Common myeloid progenitor, CD34-positive (primary cell): ENCODE measurements around the gene LRMDA.
"Not testable (repeated sequence)": the region's sequence is repeated elsewhere in the genome, so short reads cannot be mapped to it uniquely, and the experiment has no call there.

Experiments
- CTCF ChIA-PET: fragments of 350-600 bp; sonication (Branson Sonifier 250); formaldehyde crosslinking; loops from one replicate; lab custom pipeline; 2021; ENCODE audit warnings: antibody characterized with exemption; lab: Charles Lee
- POLR2A ChIA-PET: fragments of 350-600 bp; sonication (Branson Sonifier 250); formaldehyde crosslinking; loops from one replicate; lab custom pipeline; 2021; ENCODE audit warnings: antibody characterized with exemption; lab: Charles Lee
- DNase-seq, 3 donors: peaks; one replicate each; pipeline versions ENCODE4 v3.0.0 to v3.0.0-alpha.2; 2013
- H3K27ac ChIP-seq, 2 experiments: 1 replicate in 1 of 2; 2 replicates in 1 of 2; pipeline ENCODE4 v1.7.0; 2013; ENCODE audit warnings: inconsistent platforms in 2 of 2, low read length in 2 of 2, mild to moderate bottlenecking in 2 of 2, low read depth in 1 of 2, moderate library complexity in 1 of 2; ENCODE audit not compliant: severe bottlenecking in 2 of 2, insufficient read depth in 1 of 2, poor library complexity in 1 of 2
- H3K27me3 ChIP-seq, 5 experiments: replicated peaks in 2 of 5; 1 replicate in 3 of 5; 2 replicates in 2 of 5; pipeline versions ENCODE4 v1.6.1 to v1.7.0; 2013; ENCODE audit warnings: low read length in 4 of 5, mild to moderate bottlenecking in 2 of 5, moderate library complexity in 2 of 5, inconsistent platforms in 1 of 5; ENCODE audit not compliant: insufficient read depth in 5 of 5, control insufficient read depth in 4 of 5
- H3K36me3 ChIP-seq, 4 experiments: 1 replicate in 2 of 4; 2 replicates in 2 of 4; pipeline versions ENCODE4 v1.6.1 to v1.7.0; 2013; ENCODE audit warnings: low read length in 3 of 4, control low read depth in 1 of 4, mild to moderate bottlenecking in 1 of 4; ENCODE audit not compliant: control insufficient read depth in 4 of 4, insufficient read depth in 4 of 4
- H3K4me1 ChIP-seq, 4 experiments: 1 replicate in 3 of 4; 2 replicates in 1 of 4; pipeline versions ENCODE4 v1.6.1 to v1.7.1; 2013; ENCODE audit warnings: low read length in 3 of 4, mild to moderate bottlenecking in 3 of 4, control low read depth in 1 of 4, inconsistent platforms in 1 of 4, moderate library complexity in 1 of 4; ENCODE audit not compliant: control insufficient read depth in 4 of 4, insufficient read depth in 4 of 4; ENCODE audit errors: control extremely low read depth in 1 of 4
- H3K4me3 ChIP-seq, 7 experiments: 1 replicate in 4 of 7; 2 replicates in 3 of 7; pipeline versions ENCODE4 v1.5.1 to v1.7.0; 2013; ENCODE audit warnings: mild to moderate bottlenecking in 7 of 7, low read length in 6 of 7, moderate library complexity in 6 of 7, inconsistent platforms in 2 of 7, low read depth in 2 of 7, control low read depth in 1 of 7; ENCODE audit not compliant: insufficient read depth in 4 of 7, control insufficient read depth in 1 of 7; ENCODE audit errors: extremely low read depth in 1 of 7
- H3K9me3 ChIP-seq, 5 experiments: 1 replicate in 4 of 5; 2 replicates in 1 of 5; pipeline versions ENCODE4 v1.6.1 to v1.7.1; 2013; ENCODE audit warnings: low read length in 4 of 5, mild to moderate bottlenecking in 2 of 5, inconsistent platforms in 1 of 5, low read depth in 1 of 5, moderate library complexity in 1 of 5; ENCODE audit not compliant: control insufficient read depth in 4 of 5, insufficient read depth in 2 of 5; ENCODE audit errors: control extremely low read depth in 1 of 5
- WGBS: methylation state at CpG from one replicate; pipeline ENCODE4 v1.1.5; 2013; ENCODE audit not compliant: insufficient coverage; 5-methylcytosine and 5-hydroxymethylcytosine counted together

LRMDA gene

DNA sequence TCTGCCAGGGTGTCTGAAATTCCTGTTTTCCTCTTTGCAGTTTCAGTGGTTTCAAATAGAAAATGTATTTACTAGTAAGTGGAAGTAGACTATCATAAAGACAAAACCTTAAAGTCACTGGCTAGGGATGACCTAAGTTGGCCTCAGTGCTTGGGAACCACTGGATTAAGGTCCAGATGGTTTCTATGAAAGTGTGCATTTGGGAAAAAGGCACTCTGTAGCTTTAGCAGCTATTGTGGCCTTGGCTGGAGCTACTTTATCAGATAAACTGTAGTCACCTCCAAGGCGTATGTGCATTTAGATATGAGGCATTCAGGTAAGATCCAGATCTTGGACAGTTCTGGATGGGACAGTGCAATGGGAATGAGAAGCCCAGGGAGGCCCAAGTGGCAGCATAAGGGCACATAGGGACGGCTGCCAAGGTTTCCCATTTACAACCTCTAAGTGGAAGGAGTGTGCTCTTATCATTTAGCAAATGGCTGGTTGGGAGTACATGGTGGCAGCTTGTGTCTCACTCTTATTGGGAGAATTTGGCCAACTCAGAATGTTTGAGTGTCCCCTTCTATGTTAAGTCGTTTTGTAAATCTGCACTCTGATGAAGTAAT, 185.6 kb downstream of the LRMDA start:
- WGBS, result 90% methylated on average over 3 of the region's 3 CpGs
- ChIA-PET CTCF (interaction anchor here (0.6 kb wide), 1 partner anchor 9 kb away, joined by 4 read pairs; no protein-coding TSS in a partner anchor), POLR2A (no interaction called here)
- H3K27ac ChIP-seq, result no peak overlapping the region
- no peaks in the 10 kb centered on the region for H3K36me3 ChIP-seq
- no peaks in the 10 kb centered on the region for H3K27me3 ChIP-seq
- H3K4me3 ChIP-seq, result no peak overlapping the region
- H3K9me3 ChIP-seq, result no peaks in the 10 kb centered on the region
- DNase-seq, result no peak
- peaks cover 13 to 31% (median 23%) of the 10 kb centered on the region in 4 experiments for H3K4me1 ChIP-seq

DNA sequence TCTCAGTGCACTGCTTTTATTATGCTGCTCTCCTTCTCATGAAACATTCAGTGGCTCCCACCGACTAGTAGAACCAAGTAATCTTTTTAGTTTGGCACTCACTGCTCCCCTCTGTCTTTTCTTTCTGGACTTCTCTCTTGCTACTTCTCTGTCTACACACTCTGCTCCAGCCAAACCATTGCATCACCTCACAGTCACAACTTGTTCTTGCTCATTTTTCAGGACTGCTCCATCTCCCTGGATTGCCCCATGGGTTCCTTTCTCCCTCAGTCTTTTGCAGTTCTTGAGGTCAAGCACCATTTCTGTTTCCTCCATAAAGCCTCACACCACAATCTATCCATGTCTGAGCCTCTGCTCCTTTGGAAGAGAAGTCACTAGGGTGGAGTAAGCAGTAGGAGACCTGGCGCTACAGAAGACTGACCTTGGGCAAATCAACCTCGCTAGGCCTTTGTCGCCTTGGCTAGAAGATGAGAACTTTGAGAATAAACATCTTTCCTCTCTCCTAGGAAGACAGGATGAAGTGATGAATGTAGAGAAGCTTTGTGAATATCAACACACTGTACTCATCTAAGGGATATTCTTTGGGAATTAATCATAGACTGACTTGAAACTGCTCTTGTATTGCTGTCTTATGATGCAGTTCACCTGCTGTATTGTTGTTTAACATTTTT, 186.2 kb downstream of the LRMDA start:
- no peak for DNase-seq
- ChIA-PET POLR2A (no interaction called here), CTCF (no interaction called here)
- no peak overlapping the region for H3K4me3 ChIP-seq
- WGBS, result 100% methylated on average over 3 of the region's 4 CpGs
- peaks cover 10 to 26% (median 20%) of the 10 kb centered on the region in 4 experiments for H3K4me1 ChIP-seq
- H3K27me3 ChIP-seq, result no peaks in the 10 kb centered on the region
- no peak overlapping the region for H3K27ac ChIP-seq
- H3K36me3 ChIP-seq, result no peaks in the 10 kb centered on the region
- H3K9me3 ChIP-seq, result no peaks in the 10 kb centered on the region

DNA sequence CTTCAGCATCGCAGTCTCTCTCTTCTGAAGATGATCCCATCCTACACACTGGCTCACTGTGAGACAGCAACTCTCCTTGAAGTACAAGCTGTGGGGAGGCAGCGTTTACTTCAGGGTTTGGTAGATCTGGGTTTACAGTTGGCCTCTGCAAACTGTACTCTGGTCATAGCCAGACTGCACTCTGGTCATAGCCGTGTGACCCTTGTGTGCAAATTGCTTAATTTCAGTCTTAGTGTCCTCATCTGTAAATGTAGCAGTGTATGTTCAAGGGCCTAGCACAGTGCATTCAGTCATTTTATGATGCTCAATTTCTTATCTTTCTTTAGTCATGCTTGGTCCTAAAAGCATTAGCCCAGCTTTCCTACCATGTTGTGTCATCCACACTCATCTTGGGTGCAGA, 188.2 kb downstream of the LRMDA start:
- no peaks in the 10 kb centered on the region for H3K9me3 ChIP-seq
- DNase-seq, result no peak
- no peaks in the 10 kb centered on the region for H3K36me3 ChIP-seq
- peaks cover 0 to 6% (median 1%) of the 10 kb centered on the region in 4 experiments for H3K4me1 ChIP-seq
- no peak overlapping the region for H3K27ac ChIP-seq
- H3K4me3 ChIP-seq, result no peak overlapping the region
- CTCF ChIA-PET, result no interaction called here
- H3K27me3 ChIP-seq, result no peaks in the 10 kb centered on the region
- WGBS, result 100% methylated on average over 3 of the region's 3 CpGs
- POLR2A ChIA-PET, result no interaction called here

DNA sequence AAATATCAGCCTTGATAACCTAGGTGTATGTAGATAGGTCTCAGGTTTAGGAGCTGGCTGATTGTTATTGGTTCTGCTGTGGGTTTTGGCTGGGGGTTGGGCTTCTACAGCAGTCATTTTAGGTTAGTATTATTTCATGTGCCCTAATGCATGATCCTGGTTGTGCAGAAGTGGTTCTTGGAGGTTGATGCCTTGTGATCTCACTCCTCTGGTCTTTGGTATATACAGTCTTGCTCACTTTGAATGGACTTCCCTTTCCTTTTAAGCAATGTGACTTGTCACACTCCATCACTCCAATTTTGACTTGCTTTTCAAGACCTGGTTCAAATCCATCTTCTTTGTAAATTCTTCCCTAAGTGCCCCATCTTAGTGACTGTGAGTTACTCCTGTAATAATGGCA, 188.9 kb downstream of the LRMDA start:
- Histone ChIP-seq H3K27me3 (no peaks in the 10 kb centered on the region), H3K4me1 (peaks cover 0 to 2% (median 0%) of the 10 kb centered on the region in 4 experiments), H3K27ac (no peak overlapping the region), H3K9me3 (no peaks in the 10 kb centered on the region), H3K4me3 (no peak overlapping the region), H3K36me3 (no peaks in the 10 kb centered on the region)
- ChIA-PET CTCF (no interaction called here), POLR2A (interaction anchor here (0.7 kb wide), 1 partner anchor 10 kb away, joined by 4 read pairs; no protein-coding TSS in a partner anchor)
- peak in 2 of 3 donors; percentile 8 to 19 for DNase-seq

DNA sequence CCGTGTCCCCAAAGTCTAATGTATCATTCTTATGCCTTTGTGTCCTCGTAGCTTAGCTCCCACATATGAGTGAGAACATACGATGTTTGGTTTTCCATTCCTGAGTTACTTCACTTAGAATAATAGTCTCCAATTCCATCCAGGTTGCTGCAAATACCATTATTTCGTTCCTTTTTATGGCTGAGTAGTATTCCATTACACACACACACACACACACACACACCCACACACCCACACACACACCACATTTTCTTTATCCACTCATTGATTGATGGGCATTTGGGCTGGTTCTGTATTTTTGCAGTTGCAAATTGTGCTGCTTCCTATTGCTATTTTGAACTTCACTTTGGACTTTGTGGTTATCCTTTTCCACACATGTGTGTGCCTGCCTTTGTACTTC, 189.6 kb downstream of the LRMDA start:
- CTCF ChIA-PET, DNase-seq: not testable (repeated sequence)

DNA sequence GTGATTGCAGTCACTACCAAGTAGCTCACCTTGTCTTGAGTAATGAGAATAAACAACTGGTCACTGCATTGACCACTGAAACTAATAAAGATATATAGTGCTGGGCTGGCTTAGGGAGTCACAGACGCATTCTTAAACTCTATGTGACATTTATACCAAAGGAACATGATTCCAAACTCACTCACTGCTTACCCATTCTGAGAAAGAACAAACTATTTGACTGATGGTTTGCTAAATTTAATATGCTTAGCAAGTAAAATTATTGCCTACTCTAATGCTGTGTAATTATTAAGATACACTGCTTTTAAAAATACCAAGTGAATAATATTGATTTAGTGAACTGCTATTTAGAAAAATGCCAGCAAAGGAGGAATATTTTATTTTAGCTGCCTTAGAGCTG, 191.1 kb downstream of the LRMDA start:
- H3K27ac ChIP-seq, result no peak overlapping the region
- H3K9me3 ChIP-seq, result no peaks in the 10 kb centered on the region
- WGBS, result no CpG with 5 or more reads among the region's 1 CpG
- POLR2A ChIA-PET, result no interaction called here
- no peaks in the 10 kb centered on the region for H3K36me3 ChIP-seq
- peaks cover 0 to 2% (median 0%) of the 10 kb centered on the region in 4 experiments for H3K4me1 ChIP-seq
- CTCF ChIA-PET, result no interaction called here
- H3K27me3 ChIP-seq, result no peaks in the 10 kb centered on the region
- no peak for DNase-seq
- H3K4me3 ChIP-seq, result no peak overlapping the region

More for the DNA sequence above, 189.6 kb downstream of the LRMDA start:
- no CpG with 5 or more reads among the region's 4 CpGs for WGBS
- H3K9me3 ChIP-seq, H3K4me3 ChIP-seq, H3K27ac ChIP-seq, H3K4me1 ChIP-seq, H3K27me3 ChIP-seq, H3K36me3 ChIP-seq: not testable (repeated sequence)
- POLR2A ChIA-PET, result interaction anchor here (0.7 kb wide), 1 partner anchor 9 kb away, joined by 4 read pairs; no protein-coding TSS in a partner anchor

DNA sequence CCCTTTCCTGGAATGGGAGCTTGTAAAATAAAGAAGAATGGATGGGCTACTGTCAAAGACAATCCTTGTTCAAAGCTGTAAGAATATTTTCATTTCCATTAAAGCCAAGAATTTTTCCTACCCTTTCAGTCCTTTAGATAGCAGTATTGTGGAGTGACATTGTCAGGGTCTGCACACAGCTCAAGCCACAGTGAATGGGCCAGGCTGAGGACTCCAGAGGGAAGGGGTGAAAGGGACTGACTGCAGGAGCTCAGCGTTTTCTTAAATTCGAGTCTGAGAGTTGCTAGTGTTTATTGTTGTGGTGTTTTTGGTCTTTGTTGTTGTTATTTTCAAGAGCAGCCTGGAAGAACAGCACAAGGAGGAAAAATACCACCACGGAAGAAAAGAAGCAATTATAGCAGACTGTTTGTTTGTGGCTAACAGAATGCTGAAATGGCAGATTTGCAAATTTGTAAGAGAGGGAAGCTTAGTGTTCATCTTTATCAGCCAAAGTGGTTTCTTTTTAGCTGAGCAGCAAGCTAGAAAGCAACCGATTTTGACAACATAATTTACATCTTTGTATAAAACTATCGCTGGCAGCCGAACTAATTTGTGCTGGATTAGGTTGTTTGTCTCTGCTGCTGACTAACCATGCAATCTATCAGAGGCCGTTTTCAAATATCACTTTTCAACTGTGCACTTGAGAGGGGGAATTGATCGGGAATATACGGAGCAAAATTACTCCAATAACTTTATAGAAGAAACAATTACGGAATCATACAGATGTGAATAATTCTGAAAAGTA, 192.1 kb downstream of the LRMDA start:
- Histone ChIP-seq H3K27ac (no peak overlapping the region), H3K9me3 (no peaks in the 10 kb centered on the region), H3K27me3 (no peaks in the 10 kb centered on the region), H3K36me3 (no peaks in the 10 kb centered on the region), H3K4me3 (no peak overlapping the region), H3K4me1 (peaks cover 0 to 2% (median 0%) of the 10 kb centered on the region in 4 experiments)
- CTCF ChIA-PET, result no interaction called here
- no peak for DNase-seq
- WGBS, result 90% methylated on average over 7 of the region's 10 CpGs
- POLR2A ChIA-PET, result no interaction called here
